Endothelial cell of umbilical vein (primary cell): Measurements from ENCODE around the gene P3H2.

Source experiments
- CTCF ChIP-seq, 2 donors: IDR thresholded peaks; 1 replicate in 1 of 2; 2 replicates in 1 of 2; pipeline ENCODE4 v1.5.1; 2011; ENCODE audit warnings: low read length in 2 of 2, mild to moderate bottlenecking in 2 of 2, moderate library complexity in 2 of 2, control low read depth in 1 of 2, inconsistent platforms in 1 of 2, low read depth in 1 of 2; ENCODE audit not compliant: insufficient read depth in 1 of 2; ENCODE audit errors: extremely low read depth in 1 of 2
- POLR2A ChIP-seq: IDR thresholded peaks from 2 replicates; pipeline ENCODE4 v1.6.1; 2012; ENCODE audit warnings: low read depth, mild to moderate bottlenecking, control low read depth, low read length
- POLR2AphosphoS5 ChIP-seq: IDR thresholded peaks from 2 replicates; pipeline ENCODE4 v1.6.1; 2012; ENCODE audit warnings: low read depth, mild to moderate bottlenecking, control low read depth, low read length, moderate library complexity; ENCODE audit not compliant: insufficient read depth

GRCh38 chr3:190089711-190090110 is 31.0 kb downstream of the P3H2 start:
- no peak for TF ChIP-seq CTCF (IDR thresholded peaks at IDR 0.05; ENCODE audit: extremely low read depth in 1 of 2, insufficient read depth in 1 of 2, low read depth in 1 of 2, low read length in 2 of 2)
- TF ChIP-seq POLR2AphosphoS5: no peak
- no peak for TF ChIP-seq POLR2A
